Measurements from ENCODE around the gene CPT1B. TPM values are rescaled to one million over a fixed set of nuclear protein-coding genes. Genes with fewer than 3 reads are reported as not detected.

The CPT1B gene
- total RNA-seq, 1 donor from 2014 or later: 32.2 TPM

GRCh38 chr22:50563413-50564160 lies 14.6 kb downstream of the CPT1B start:
- H3K4me3 Mint-ChIP-seq: peak overlapping the region; percentile 95
- intact Hi-C loops (cut with micrococcal nuclease): loop anchor here (1.0 to 2.0 kb wide), 2 partner anchors 57 to 65 kb away; partner anchors contain the start of gene ARSA
- H3K4me1 Mint-ChIP-seq: peaks cover 15% of the 10 kb centered on the region
- DNase-seq: no peak
- POLR2A ChIA-PET: interaction anchor here (1.0 to 5.4 kb wide), 14 partner anchors 8 to 319 kb away, joined by 3 to 197 read pairs (median 9); partner anchors contain the start of genes CHKB, CPT1B, KLHDC7B and LMF2
- peaks cover 1% of the 10 kb centered on the region for H3K27me3 Mint-ChIP-seq
- CTCF ChIA-PET: interaction anchor here (0.9 to 1.9 kb wide), 9 partner anchors 16 to 311 kb away, joined by 3 to 27 read pairs (median 7); partner anchors contain the start of gene SCO2
- ATAC-seq (ENCODE audit: low read depth): no peak
- TF ChIP-seq CTCF (IDR thresholded peaks at IDR 0.05): no peak
- peaks cover 3% of the 10 kb centered on the region for H3K36me3 Mint-ChIP-seq (ENCODE audit: low read depth)
- H3K27ac Mint-ChIP-seq: peak overlapping the region; percentile 81
- no peaks in the 10 kb centered on the region for H3K9me3 Mint-ChIP-seq

GRCh38 chr22:50562523-50563412 lies 15.5 kb downstream of the CPT1B start, which contains the start of gene SYCE3:
Gene SYCE3 (minus strand): TSS chr22:50562919. CDS start chr22:50556405, 6,514 bp downstream.
- H3K27me3 Mint-ChIP-seq: peaks cover 1% of the 10 kb centered on the region
- peaks cover 15% of the 10 kb centered on the region for H3K4me1 Mint-ChIP-seq
- peak; percentile 97 for DNase-seq
- no peaks in the 10 kb centered on the region for H3K9me3 Mint-ChIP-seq
- peak within 1 kb of the TSS; percentile 95 for H3K4me3 Mint-ChIP-seq
- TF ChIP-seq CTCF (IDR thresholded peaks at IDR 0.05): peak; percentile 38
- ChIA-PET POLR2A (interaction anchor here (0.5 to 5.4 kb wide), 18 partner anchors 9 to 318 kb away, joined by 3 to 197 read pairs (median 6); partner anchors contain the start of genes CHKB, CPT1B, KLHDC7B and LMF2), CTCF (interaction anchor here (0.6 to 1.9 kb wide), 12 partner anchors 15 to 310 kb away, joined by 3 to 27 read pairs (median 3); partner anchors contain the start of genes KLHDC7B and SCO2)
- H3K36me3 Mint-ChIP-seq (ENCODE audit: low read depth): peaks cover 1% of the 10 kb centered on the region
- peak; percentile 98 for ATAC-seq (ENCODE audit: low read depth)
- H3K27ac Mint-ChIP-seq: peak within 1 kb of the TSS; percentile 81
- intact Hi-C loops (cut with micrococcal nuclease): loop anchor here (1.0 to 2.0 kb wide), 7 partner anchors 14 to 66 kb away; partner anchors contain the start of genes ARSA, CHKB and NCAPH2

- H3K27me3 Mint-ChIP-seq: peaks cover 1% of the 10 kb centered on the region
- H3K36me3 Mint-ChIP-seq (ENCODE audit: low read depth): peaks cover 1% of the 10 kb centered on the region
- peak overlapping the region; percentile 71 for H3K27ac Mint-ChIP-seq
- intact Hi-C loops (cut with micrococcal nuclease): loop anchor here (1.0 to 2.0 kb wide), 6 partner anchors 13 to 67 kb away; partner anchors contain the start of genes ARSA, CHKB and NCAPH2
- ChIA-PET POLR2A (interaction anchor here (1.2 to 1.3 kb wide), 2 partner anchors 11 to 54 kb away, joined by 4 to 8 read pairs; partner anchors contain the start of genes LMF2 and NCAPH2), CTCF (no interaction called here)
- ATAC-seq (ENCODE audit: low read depth) (no peak), DNase-seq (no peak)
- H3K9me3 Mint-ChIP-seq: no peaks in the 10 kb centered on the region
- peak overlapping the region; percentile 49 for H3K4me3 Mint-ChIP-seq
- peaks cover 15% of the 10 kb centered on the region for H3K4me1 Mint-ChIP-seq
- no peak for TF ChIP-seq CTCF (IDR thresholded peaks at IDR 0.05)
Observed at GRCh38 chr22:50561401-50562358, 16.5 kb downstream of the CPT1B start.

GRCh38 chr22:50560034-50560433 lies 18.2 kb downstream of the CPT1B start:
- CTCF ChIA-PET: interaction anchor here (1.7 kb wide), 1 partner anchor 34 kb away, joined by 5 read pairs; the partner anchor contains the start of gene SCO2
- Mint-ChIP-seq H3K27me3 (peaks cover 1% of the 10 kb centered on the region), H3K9me3 (no peaks in the 10 kb centered on the region), H3K4me3 (no peak overlapping the region), H3K36me3 (ENCODE audit: low read depth) (peaks cover 1% of the 10 kb centered on the region), H3K4me1 (peaks cover 15% of the 10 kb centered on the region), H3K27ac (no peak overlapping the region)
- POLR2A ChIA-PET: interaction anchor here (1.2 to 1.4 kb wide), 3 partner anchors 9 to 30 kb away, joined by 3 to 4 read pairs (median 4); partner anchors contain the start of gene TYMP
- no peak for TF ChIP-seq CTCF (IDR thresholded peaks at IDR 0.05)
- intact Hi-C loops (cut with micrococcal nuclease): no loop called here
- DNase-seq (no peak), ATAC-seq (ENCODE audit: low read depth) (no peak)

Data from activated B cell treated with CpG ODN at 0.5 μM for 24 hours (primary cell).